Keratinocyte (primary cell): ENCODE data around the gene ZNF486. TPM values are rescaled to one million over a fixed set of nuclear protein-coding genes. Genes with fewer than 3 reads are reported as not detected.
"Not testable (repeated sequence)": the region's sequence is repeated elsewhere in the genome, so short reads cannot be mapped to it uniquely, and the experiment has no call there.

Experiments used
- DNase-seq: peaks from one replicate; pipeline ENCODE4 v3.0.0-alpha.2; 2011; ENCODE audit warnings: low read depth, missing footprints, low spot score
- FAIRE-seq: peaks from 2 replicates; lab custom pipeline; 2011; peaks lifted over from hg19 to GRCh38; lab: Jason Lieb, UNC
- H2AFZ ChIP-seq: 2 replicates; pipeline ENCODE4 v1.6.0; 2012; ENCODE audit warnings: low read length, control low read depth, inconsistent platforms; ENCODE audit not compliant: control insufficient read depth
- H3K27ac ChIP-seq: 2 replicates; pipeline ENCODE4 v1.5.1; 2011; ENCODE audit warnings: low read length; ENCODE audit not compliant: control insufficient read depth, insufficient read depth
- H3K27me3 ChIP-seq: 3 replicates; pipeline ENCODE4 v1.6.0; 2011; ENCODE audit warnings: low read length; ENCODE audit not compliant: control insufficient read depth, insufficient read depth; ENCODE audit errors: extremely low read depth
- H3K36me3 ChIP-seq, 2 experiments: 2 replicates in 1 of 2; 3 replicates in 1 of 2; pipeline ENCODE4 v1.5.1; 2011; ENCODE audit warnings: low read length in 2 of 2, mild to moderate bottlenecking in 1 of 2; ENCODE audit not compliant: control insufficient read depth in 2 of 2, insufficient read depth in 2 of 2; ENCODE audit errors: extremely low read depth in 1 of 2
- H3K4me1 ChIP-seq: 3 replicates; pipeline ENCODE4 v1.5.1; 2011; ENCODE audit warnings: low read length; ENCODE audit not compliant: control insufficient read depth, insufficient read depth; ENCODE audit errors: extremely low read depth
- H3K4me2 ChIP-seq: 3 replicates; pipeline ENCODE4 v1.6.0; 2011; ENCODE audit warnings: low read depth, low read length; ENCODE audit not compliant: control insufficient read depth, insufficient read depth; ENCODE audit errors: extremely low read depth
- H3K4me3 ChIP-seq, 3 experiments: fragments of 200-600 bp in 1 of 3; sonication (generic) in 1 of 3; 2 replicates in 2 of 3; 3 replicates in 1 of 3; pipeline ENCODE4 v1.5.1; 2011 to 2016; ENCODE audit warnings: low read length in 3 of 3, mild to moderate bottlenecking in 3 of 3, control low read depth in 2 of 3, inconsistent platforms in 1 of 3, low read depth in 1 of 3, mixed read lengths in 1 of 3, mixed run types in 1 of 3, moderate library complexity in 1 of 3; ENCODE audit not compliant: control insufficient read depth in 2 of 3, insufficient read depth in 2 of 3; ENCODE audit errors: extremely low read depth in 1 of 3
- H3K79me2 ChIP-seq: 2 replicates; pipeline ENCODE4 v1.6.0; 2012; ENCODE audit warnings: low read length; ENCODE audit not compliant: control insufficient read depth, insufficient read depth
- H3K9ac ChIP-seq: 3 replicates; pipeline ENCODE4 v1.6.0; 2011; ENCODE audit warnings: low read length; ENCODE audit not compliant: control insufficient read depth, insufficient read depth; ENCODE audit errors: extremely low read depth
- H3K9me1 ChIP-seq: 3 replicates; pipeline ENCODE4 v1.6.0; 2011; ENCODE audit warnings: low read length; ENCODE audit not compliant: control insufficient read depth, insufficient read depth; ENCODE audit errors: extremely low read depth
- H3K9me3 ChIP-seq: 2 replicates; pipeline ENCODE4 v1.5.1; 2012; ENCODE audit warnings: low read depth, low read length; ENCODE audit not compliant: control insufficient read depth
- H4K20me1 ChIP-seq: 3 replicates; pipeline ENCODE4 v1.6.0; 2011; ENCODE audit warnings: low read length; ENCODE audit not compliant: control insufficient read depth, insufficient read depth; ENCODE audit errors: extremely low read depth
- CTCF ChIP-seq, 3 experiments: IDR thresholded peaks in 1 of 3; conservative IDR thresholded peaks in 1 of 3; optimal IDR thresholded peaks in 1 of 3; 2 replicates in 2 of 3; 3 replicates in 1 of 3; pipeline versions ENCODE3 to v1.5.1; 2011; ENCODE audit warnings: low read length in 3 of 3, mild to moderate bottlenecking in 3 of 3, moderate library complexity in 2 of 3, control low read depth in 1 of 3, inconsistent platforms in 1 of 3; ENCODE audit not compliant: insufficient read depth in 2 of 3; ENCODE audit errors: extremely low read depth in 1 of 3
- EZH2 ChIP-seq: IDR thresholded peaks from one replicate; pipeline ENCODE4 v1.6.1; 2012; ENCODE audit warnings: inconsistent platforms, mild to moderate bottlenecking, low read length, moderate library complexity
- dilution Hi-C: fragments of 300-500 bp; cut with MboI; formaldehyde crosslinking; loops from one replicate; pipeline ENCODE4 v1.7.0; 2020; ENCODE audit warnings: low sequenced_read_pairs; ENCODE audit not compliant: extremely low pct_ligation_motif_present
- polyA plus RNA-seq, 5 experiments: library from polyadenylated mRNA; depleted of rRNA in 3 of 5; stranded (reverse) in 3 of 5; stranded (forward) in 1 of 5; unstranded in 1 of 5; fragments of >200 nt; gene quantifications; 1 replicate in 1 of 5; 2 replicates in 3 of 5; 3 replicates in 1 of 5; pipeline versions ENCODE4 v1.2.1 to v1.2.3, GENCODE V29; 2011 to 2012; ENCODE audit warnings: missing spikeins in 2 of 5, low read depth in 1 of 5, low replicate concordance in 1 of 5

ZNF486 gene
- polyA plus RNA-seq, 1 donor (not counting 4 experiments of a cell fraction or from before 2014, with no cell fraction given): 5.4 TPM

GRCh38 chr19:20151617-20152145, 15.3 kb upstream of the ZNF486 start:
- Histone ChIP-seq H3K9me3 (peaks cover 4% of the 10 kb centered on the region), H3K27me3 (no peaks in the 10 kb centered on the region), H3K4me2 (no peak overlapping the region), H3K9ac (no peak overlapping the region), H3K27ac (no peak overlapping the region), H3K4me3 (no peak overlapping the region), H3K9me1 (no peaks in the 10 kb centered on the region), H2AFZ (no peak overlapping the region), H3K4me1 (no peaks in the 10 kb centered on the region), H3K36me3 (no peaks in the 10 kb centered on the region), H4K20me1 (no peaks in the 10 kb centered on the region), H3K79me2 (no peaks in the 10 kb centered on the region)
- dilution Hi-C loops: no loop called here
- no peak for FAIRE-seq
- no peak for DNase-seq
- TF ChIP-seq CTCF (optimal IDR thresholded peaks at IDR 0.05 in 1 of 3, IDR thresholded peaks at IDR 0.05 in 1 of 3, conservative IDR thresholded peaks at IDR 0.05 in 1 of 3; ENCODE audit: extremely low read depth in 1 of 3, insufficient read depth in 2 of 3, low read length in 3 of 3): no peak
- no peak for TF ChIP-seq EZH2

- H3K9me3 ChIP-seq, H3K4me1 ChIP-seq, dilution Hi-C loops: not testable (repeated sequence)
Measured at GRCh38 chr19:20152506-20152905, 14.5 kb upstream of the ZNF486 start.

GRCh38 chr19:20153281-20153680, 13.7 kb upstream of the ZNF486 start:
- DNase-seq: no peak
- H3K4me1 ChIP-seq: no peaks in the 10 kb centered on the region
- H2AFZ ChIP-seq: no peak overlapping the region
- no peaks in the 10 kb centered on the region for H3K9me1 ChIP-seq
- no peaks in the 10 kb centered on the region for H3K36me3 ChIP-seq
- H3K79me2 ChIP-seq: no peaks in the 10 kb centered on the region
- H3K27me3 ChIP-seq: no peaks in the 10 kb centered on the region
- dilution Hi-C loops: no loop called here
- H3K4me2 ChIP-seq: no peak overlapping the region
- H3K9ac ChIP-seq: no peak overlapping the region
- no peak overlapping the region for H3K27ac ChIP-seq
- no peaks in the 10 kb centered on the region for H4K20me1 ChIP-seq
- FAIRE-seq: no peak
- TF ChIP-seq EZH2: no peak
- no peak for TF ChIP-seq CTCF (optimal IDR thresholded peaks at IDR 0.05 in 1 of 3, IDR thresholded peaks at IDR 0.05 in 1 of 3, conservative IDR thresholded peaks at IDR 0.05 in 1 of 3; ENCODE audit: extremely low read depth in 1 of 3, insufficient read depth in 2 of 3, low read length in 3 of 3)
- peaks cover 4% of the 10 kb centered on the region for H3K9me3 ChIP-seq
- no peak overlapping the region for H3K4me3 ChIP-seq

More at GRCh38 chr19:20152506-20152905, 14.5 kb upstream of the ZNF486 start:
- not testable (repeated sequence) for H3K9ac ChIP-seq, H2AFZ ChIP-seq, H3K9me1 ChIP-seq, H4K20me1 ChIP-seq, DNase-seq, FAIRE-seq, H3K4me2 ChIP-seq, H3K27ac ChIP-seq, H3K79me2 ChIP-seq, H3K36me3 ChIP-seq, H3K4me3 ChIP-seq, H3K27me3 ChIP-seq
